Prostate gland (tissue), 2 donors: Measurements from ENCODE around the gene BACE2. TPM values are rescaled to one million over a fixed set of nuclear protein-coding genes. Genes with fewer than 3 reads are reported as not detected.

Source experiments
- DNase-seq: peaks from one replicate; pipeline ENCODE4 v3.0.0-alpha.2; 2019; ENCODE audit warnings: low spot score
- H3K27ac ChIP-seq, 2 donors: fragments of 200-600 bp; sonication (generic); 2 replicates each; pipeline ENCODE4 v1.5.1; 2017 to 2019
- H3K27me3 ChIP-seq: fragments of 200-600 bp; sonication (generic); replicated peaks from 2 replicates; pipeline ENCODE4 v1.5.1; 2019; ENCODE audit not compliant: insufficient read depth
- H3K36me3 ChIP-seq, 2 donors: fragments of 200-600 bp; sonication (generic); 1 replicate in 1 of 2; 2 replicates in 1 of 2; pipeline versions ENCODE4 v1.5.1 to v1.8.1; 2017 to 2019
- H3K4me1 ChIP-seq: fragments of 200-600 bp; sonication (generic); replicated peaks from 2 replicates; pipeline ENCODE4 v1.5.1; 2019
- H3K4me3 ChIP-seq, 2 donors: fragments of 200-600 bp; sonication (generic); 2 replicates each; pipeline ENCODE4 v1.5.1; 2017 to 2019
- H3K9me3 ChIP-seq: fragments of 200-600 bp; sonication (generic); 2 replicates; pipeline ENCODE4 v1.5.1; 2017
- CTCF ChIP-seq, 4 experiments: fragments of 200-600 bp in 2 of 4; fragments of 450-650 bp in 2 of 4; sonication (generic) in 2 of 4; IDR thresholded peaks; 1 replicate in 3 of 4; 2 replicates in 1 of 4; pipeline ENCODE4 v1.5.1; 2016 to 2019; ENCODE audit warnings: antibody characterized with exemption in 4 of 4, mild to moderate bottlenecking in 2 of 4, moderate library complexity in 2 of 4
- POLR2A ChIP-seq: fragments of 450-650 bp; IDR thresholded peaks from one replicate; pipeline ENCODE4 v1.6.1; 2016; ENCODE audit warnings: antibody characterized with exemption, mild to moderate bottlenecking
- POLR2AphosphoS5 ChIP-seq: sonication (generic); formaldehyde crosslinking; IDR thresholded peaks from one replicate; pipeline ENCODE4 v1.6.1; 2017; ENCODE audit warnings: antibody characterized with exemption
- WGBS: methylation state at CpG from one replicate; pipeline ENCODE4 v1.1.5; 2018; 5-methylcytosine and 5-hydroxymethylcytosine counted together
- intact Hi-C: fragments of 100-400 bp; cut with DNase I; formaldehyde crosslinking; loops from one replicate; pipeline ENCODE4 v1.14.2; 2022
- total RNA-seq, 2 donors: library from RNA; depleted of rRNA; stranded (reverse); fragments of >200 nt; gene quantifications; one replicate each; pipeline ENCODE4 v1.1.0, GENCODE V29; 2016

BACE2 gene
- total RNA-seq, 2 donors from 2014 or later: 103 to 119 TPM

- intact Hi-C loops: no loop called here
- Histone ChIP-seq H3K4me3 (no peak overlapping the region), H3K9me3 (no peaks in the 10 kb centered on the region), H3K27ac (no peak overlapping the region), H3K36me3 (no peaks in the 10 kb centered on the region), H3K27me3 (no peaks in the 10 kb centered on the region), H3K4me1 (no peaks in the 10 kb centered on the region)
- DNase-seq: no peak
- 100% methylated on average over 2 of the region's 2 CpGs for WGBS
- no peak for TF ChIP-seq CTCF (IDR thresholded peaks at IDR 0.05)
- TF ChIP-seq POLR2A: no peak
- no peak for TF ChIP-seq POLR2AphosphoS5
These were observed 9.9 kb upstream of the BACE2 start for GRCh38 chr21:41158026-41158425.

GRCh38 chr21:41160036-41160435 lies 7.9 kb upstream of the BACE2 start:
- Histone ChIP-seq H3K9me3 (no peaks in the 10 kb centered on the region), H3K36me3 (no peaks in the 10 kb centered on the region), H3K27me3 (no peaks in the 10 kb centered on the region), H3K4me3 (no peak overlapping the region), H3K4me1 (no peaks in the 10 kb centered on the region), H3K27ac (no peak overlapping the region)
- TF ChIP-seq CTCF (IDR thresholded peaks at IDR 0.05) (no peak), POLR2AphosphoS5 (no peak), POLR2A (no peak)
- WGBS: 66% methylated on average over 5 of the region's 5 CpGs
- DNase-seq: no peak
- intact Hi-C loops: loop anchor here (10.0 kb wide), 1 partner anchor 265 kb away; the partner anchor contains the start of gene MX1

- WGBS: 68% methylated on average over 3 of the region's 3 CpGs
- DNase-seq: no peak
- intact Hi-C loops: loop anchor here (10.0 kb wide), 1 partner anchor 263 kb away; the partner anchor contains the start of gene MX1
- H3K27ac ChIP-seq: no peak overlapping the region
- no peaks in the 10 kb centered on the region for H3K9me3 ChIP-seq
- no peaks in the 10 kb centered on the region for H3K4me1 ChIP-seq
- H3K27me3 ChIP-seq: no peaks in the 10 kb centered on the region
- H3K36me3 ChIP-seq: no peaks in the 10 kb centered on the region
- TF ChIP-seq CTCF (IDR thresholded peaks at IDR 0.05) (no peak), POLR2A (no peak), POLR2AphosphoS5 (no peak)
- H3K4me3 ChIP-seq: no peak overlapping the region
These were observed 6.5 kb upstream of the BACE2 start for GRCh38 chr21:41161428-41161827.

- no peak overlapping the region for H3K4me3 ChIP-seq
- no peaks in the 10 kb centered on the region for H3K36me3 ChIP-seq
- intact Hi-C loops: loop anchor here (10.0 kb wide), 1 partner anchor 263 kb away; the partner anchor contains the start of gene MX1
- 94% methylated on average over 5 of the region's 5 CpGs for WGBS
- no peaks in the 10 kb centered on the region for H3K27me3 ChIP-seq
- no peak for DNase-seq
- H3K4me1 ChIP-seq: no peaks in the 10 kb centered on the region
- H3K27ac ChIP-seq: no peak overlapping the region
- no peak for TF ChIP-seq POLR2AphosphoS5
- no peaks in the 10 kb centered on the region for H3K9me3 ChIP-seq
These were observed 5.9 kb upstream of the BACE2 start for GRCh38 chr21:41162096-41162495.

DNA sequence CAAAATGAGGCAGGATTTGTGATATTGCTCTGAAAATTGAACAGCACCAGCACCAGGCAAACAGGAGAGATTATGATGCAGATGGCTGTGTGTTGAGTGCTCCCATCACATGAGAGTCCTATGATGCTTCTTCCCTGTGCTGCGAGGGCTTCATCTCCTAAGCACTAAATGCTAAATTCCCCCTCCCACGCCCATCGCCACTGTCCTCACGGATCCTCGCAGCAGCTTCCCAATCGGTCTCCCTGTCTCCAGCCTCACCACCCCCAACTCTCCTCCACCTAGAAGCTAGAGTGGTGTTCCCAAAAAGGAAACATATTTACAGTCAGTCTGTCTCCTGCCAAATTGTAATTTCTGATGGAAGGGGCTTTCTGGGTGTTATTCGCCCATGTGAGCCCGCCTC lies 4.9 kb upstream of the BACE2 start:
- no peaks in the 10 kb centered on the region for H3K4me1 ChIP-seq
- H3K27ac ChIP-seq: no peak overlapping the region
- TF ChIP-seq POLR2A (no peak), CTCF (IDR thresholded peaks at IDR 0.05) (no peak), POLR2AphosphoS5 (no peak)
- no peak for DNase-seq
- intact Hi-C loops: loop anchor here (10.0 kb wide), 1 partner anchor 262 kb away; the partner anchor contains the start of gene MX1
- WGBS: 95% methylated on average over 8 of the region's 8 CpGs
- no peaks in the 10 kb centered on the region for H3K36me3 ChIP-seq
- no peaks in the 10 kb centered on the region for H3K27me3 ChIP-seq
- no peak overlapping the region for H3K4me3 ChIP-seq
- H3K9me3 ChIP-seq: no peaks in the 10 kb centered on the region
